Measurements from ENCODE around the gene KCTD3.

Gene KCTD3

GRCh38 chr1:215557504-215557903 lies 9.6 kb upstream of the KCTD3 start:
- DNase-seq: no peak

GRCh38 chr1:215557992-215558626 lies 9.0 kb upstream of the KCTD3 start:
- DNase-seq: no peak

- peak; percentile 86 for DNase-seq
These were observed 591 bp downstream of the KCTD3 start for GRCh38 chr1:215567491-215568298.

GRCh38 chr1:215568299-215568692 lies 1.2 kb downstream of the KCTD3 start:
- DNase-seq: peak; percentile 67

GRCh38 chr1:215569986-215570824 lies 3.1 kb downstream of the KCTD3 start:
- DNase-seq: no peak

GRCh38 chr1:215581896-215582295 lies 14.8 kb downstream of the KCTD3 start:
- DNase-seq: no peak

GRCh38 chr1:215583185-215583749 lies 16.2 kb downstream of the KCTD3 start:
- no peak for DNase-seq

GRCh38 chr1:215584389-215584788 lies 17.3 kb downstream of the KCTD3 start:
- DNase-seq: no peak

GRCh38 chr1:215589650-215590435 lies 22.7 kb downstream of the KCTD3 start:
- DNase-seq: no peak

- DNase-seq: no peak
These were observed 23.8 kb downstream of the KCTD3 start for GRCh38 chr1:215590779-215591491.

GRCh38 chr1:215594640-215595039 lies 27.5 kb downstream of the KCTD3 start:
- DNase-seq: no peak

- DNase-seq: no peak
These were observed 28.1 kb downstream of the KCTD3 start for GRCh38 chr1:215595231-215595630.

GRCh38 chr1:215597961-215598360 lies 30.9 kb downstream of the KCTD3 start:
- no peak for DNase-seq

GRCh38 chr1:215599418-215600074 lies 32.4 kb downstream of the KCTD3 start:
- DNase-seq: no peak

- no peak for DNase-seq
These were observed 33.2 kb downstream of the KCTD3 start for GRCh38 chr1:215600258-215600792.

- no peak for DNase-seq
These were observed 33.8 kb downstream of the KCTD3 start for GRCh38 chr1:215600867-215601266.

- no peak for DNase-seq
These were observed 34.2 kb downstream of the KCTD3 start for GRCh38 chr1:215601276-215601675.

- DNase-seq: no peak
These were observed 36.2 kb downstream of the KCTD3 start for GRCh38 chr1:215603319-215603718.

GRCh38 chr1:215605011-215605621 lies 38.0 kb downstream of the KCTD3 start:
- no peak for DNase-seq

- no peak for DNase-seq
These were observed 38.9 kb downstream of the KCTD3 start for GRCh38 chr1:215606036-215606435.

Measured in DMS53 (cell line).